Measurements from ENCODE around the gene CHI3L2.

GRCh38 chr1:111223126-111223685, 4.3 kb upstream of the CHI3L2 start:
- TF ChIP-seq GATA3 (IDR thresholded peaks at IDR 0.05; ENCODE audit: low read depth, low read length) (no peak), GATA2 (IDR thresholded peaks at IDR 0.05; ENCODE audit: low read depth, low read length) (no peak)

All from SH-SY5Y (cell line).